Measurements from ENCODE around the gene ATP6V1C2.

The ATP6V1C2 gene

GRCh38 chr2:10720947-10721395 is 459 bp upstream of the ATP6V1C2 start:
- DNase-seq, result no peak
- intact Hi-C loops (cut with DNase I), result no loop called here

GRCh38 chr2:10722252-10722825 is 909 bp downstream of the ATP6V1C2 start:
- intact Hi-C loops (cut with DNase I), result no loop called here
- DNase-seq, result no peak

- intact Hi-C loops (cut with DNase I), result no loop called here
- DNase-seq, result no peak
Observed at GRCh38 chr2:10732924-10733565, 11.6 kb downstream of the ATP6V1C2 start.

GRCh38 chr2:10733566-10733925 is 12.1 kb downstream of the ATP6V1C2 start:
- intact Hi-C loops (cut with DNase I), result no loop called here
- no peak for DNase-seq

GRCh38 chr2:10733980-10734379 is 12.6 kb downstream of the ATP6V1C2 start:
- DNase-seq, result no peak
- intact Hi-C loops (cut with DNase I), result no loop called here

- DNase-seq, result no peak
- intact Hi-C loops (cut with DNase I), result no loop called here
Observed at GRCh38 chr2:10738192-10738591, 16.8 kb downstream of the ATP6V1C2 start.

- intact Hi-C loops (cut with DNase I), result no loop called here
- DNase-seq, result no peak
Observed at GRCh38 chr2:10740226-10740625, 18.8 kb downstream of the ATP6V1C2 start.

GRCh38 chr2:10741139-10741538 is 19.7 kb downstream of the ATP6V1C2 start:
- intact Hi-C loops (cut with DNase I), result no loop called here
- DNase-seq, result no peak

DNA sequence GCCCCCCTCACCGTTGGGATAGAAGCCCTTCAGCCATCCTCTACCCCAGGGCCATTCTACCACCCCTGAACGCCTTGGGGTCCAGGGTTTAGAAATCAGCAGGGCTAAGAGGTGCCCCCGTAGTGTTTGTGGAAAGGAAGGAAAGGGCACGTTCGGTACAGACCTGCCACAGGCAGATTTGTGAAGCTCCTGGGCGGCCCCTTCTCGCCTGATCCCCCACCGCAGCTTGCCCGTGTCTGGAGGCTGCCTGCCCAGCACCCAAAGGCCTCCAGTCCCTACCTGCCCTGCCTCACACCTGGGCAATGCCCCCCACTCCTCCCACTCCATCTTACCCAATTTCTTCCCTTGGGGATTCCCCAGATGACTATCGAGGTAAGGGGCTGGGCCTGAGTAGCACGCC is 21.2 kb downstream of the ATP6V1C2 start:
- intact Hi-C loops (cut with DNase I), result no loop called here
- DNase-seq, result no peak

GRCh38 chr2:10750610-10751009 is 29.2 kb downstream of the ATP6V1C2 start:
- no peak for DNase-seq
- intact Hi-C loops (cut with DNase I), result no loop called here

GRCh38 chr2:10752236-10752635 is 30.8 kb downstream of the ATP6V1C2 start:
- intact Hi-C loops (cut with DNase I), result no loop called here
- no peak for DNase-seq

- DNase-seq, result no peak
- intact Hi-C loops (cut with DNase I), result no loop called here
Observed at GRCh38 chr2:10753156-10753555, 31.7 kb downstream of the ATP6V1C2 start.

DNA sequence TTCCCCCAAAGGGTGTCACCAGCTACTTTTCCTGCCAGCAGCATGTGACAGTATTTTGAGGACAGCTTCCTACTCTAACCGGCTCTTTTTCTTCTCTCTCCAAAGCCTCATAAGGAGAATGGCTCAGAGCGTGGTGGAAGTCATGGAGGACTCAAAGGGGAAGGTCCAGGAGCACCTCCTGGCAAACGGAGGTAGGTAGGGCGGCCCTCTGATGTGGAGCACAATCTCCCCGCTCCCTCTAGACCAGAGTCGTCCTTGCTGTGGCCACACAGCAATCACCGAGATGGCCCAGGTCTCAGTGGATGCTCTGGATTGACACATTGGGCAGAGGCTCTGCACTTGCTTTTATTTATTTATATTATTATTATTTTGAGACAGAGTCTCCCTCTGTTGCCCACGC is 32.4 kb downstream of the ATP6V1C2 start:
- DNase-seq, result no peak
- intact Hi-C loops (cut with DNase I), result no loop called here

GRCh38 chr2:10755621-10756020 is 34.2 kb downstream of the ATP6V1C2 start:
- no peak for DNase-seq
- intact Hi-C loops (cut with DNase I), result no loop called here

- DNase-seq, result no peak
- intact Hi-C loops (cut with DNase I), result no loop called here
Observed at GRCh38 chr2:10757814-10758286, 36.4 kb downstream of the ATP6V1C2 start.

DNA sequence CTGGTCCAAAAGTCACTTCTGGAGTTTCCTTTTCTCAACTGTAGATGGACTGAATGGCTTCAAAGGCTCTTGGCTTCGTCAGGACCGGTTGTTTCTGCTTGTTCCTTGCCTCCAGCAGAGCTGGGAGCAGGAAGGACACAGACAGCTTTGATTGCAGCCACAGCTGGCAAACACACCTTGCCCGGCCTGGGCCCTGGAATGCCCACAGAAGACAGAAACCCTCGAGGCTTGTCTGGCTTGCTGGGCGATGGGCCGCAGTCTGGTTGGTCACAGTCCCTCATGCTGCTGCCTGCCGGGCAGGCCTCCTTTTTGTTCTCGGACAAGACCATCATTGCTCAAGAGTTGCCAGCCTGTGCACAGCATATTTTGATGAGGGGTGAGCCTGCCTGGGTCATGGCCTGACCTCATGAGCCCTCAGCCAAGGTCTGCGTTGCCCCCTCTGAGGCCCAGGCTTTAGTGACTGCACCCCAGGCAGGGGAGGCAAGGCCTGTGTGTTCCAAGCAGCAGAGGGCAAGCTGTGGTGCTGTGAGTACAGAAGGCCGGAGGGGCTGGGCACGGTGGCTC is 37.8 kb downstream of the ATP6V1C2 start:
- intact Hi-C loops (cut with DNase I), result no loop called here
- no peak for DNase-seq

DNA sequence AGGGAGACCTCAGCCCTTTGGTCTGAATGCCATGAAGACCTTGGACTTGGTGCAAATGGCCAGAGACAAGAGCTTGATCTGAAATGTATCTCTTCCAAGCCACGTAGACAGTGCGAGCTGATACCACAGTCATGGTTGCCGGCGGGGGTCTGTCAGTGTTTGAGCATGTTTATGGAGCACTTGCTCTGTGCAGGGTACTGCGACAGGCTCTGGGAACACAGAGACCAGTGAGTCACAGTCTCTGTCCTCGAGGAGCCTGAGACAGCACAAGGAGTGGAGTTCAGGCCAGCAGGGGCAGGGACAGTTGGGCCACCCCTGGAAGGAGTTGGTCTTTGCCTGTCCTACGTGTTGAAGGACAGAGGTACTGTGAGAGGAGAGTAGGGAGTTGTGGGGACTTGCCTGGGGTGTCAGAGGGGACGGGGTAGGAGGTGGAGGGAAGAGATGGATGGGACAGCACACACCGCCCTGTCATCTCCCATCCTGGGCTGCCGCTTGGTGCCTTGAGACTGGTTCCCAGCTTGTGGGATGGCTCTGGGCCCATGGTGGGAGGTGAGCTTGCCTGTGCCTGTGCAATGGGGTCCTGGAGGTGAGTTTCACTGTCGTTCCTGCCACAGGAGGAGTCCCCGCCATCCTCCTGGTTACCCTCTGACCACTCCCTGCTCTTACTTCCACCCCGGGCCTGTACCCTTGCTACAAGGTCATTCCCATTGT is 39.5 kb downstream of the ATP6V1C2 start:
- intact Hi-C loops (cut with DNase I), result no loop called here
- DNase-seq, result no peak

GRCh38 chr2:10761591-10761990 is 40.2 kb downstream of the ATP6V1C2 start:
- intact Hi-C loops (cut with DNase I), result no loop called here
- no peak for DNase-seq

- no peak for DNase-seq
- intact Hi-C loops (cut with DNase I), result no loop called here
Observed at GRCh38 chr2:10762651-10763460, 41.4 kb downstream of the ATP6V1C2 start.

DNA sequence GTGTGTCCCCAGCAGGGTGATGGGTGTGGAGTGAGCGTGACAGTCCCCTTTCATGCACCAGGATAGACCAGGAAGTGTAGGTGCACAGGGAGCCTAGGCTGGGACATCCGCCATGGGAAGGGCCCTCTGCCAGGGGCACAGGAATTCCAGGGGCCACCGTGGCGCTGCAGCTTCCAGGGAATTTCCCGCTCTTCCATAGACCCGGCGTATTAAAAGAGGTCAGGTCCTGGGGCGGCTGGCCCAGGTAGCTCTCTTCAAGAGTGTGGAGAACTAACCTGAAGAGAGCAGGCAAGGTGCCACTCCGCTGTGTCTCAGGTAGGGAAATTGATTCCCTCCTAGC is 42.0 kb downstream of the ATP6V1C2 start:
- no peak for DNase-seq
- intact Hi-C loops (cut with DNase I), result no loop called here
